OCI-LY1 (cell line): ENCODE measurements around the gene ACTRT2.

Source experiments
- H2AFZ ChIP-seq: fragments of 200-600 bp; sonication (generic), shearing (Covaris generic); 2 replicates; pipeline ENCODE4 v1.6.0; 2014; ENCODE audit warnings: antibody characterized with exemption, mild to moderate bottlenecking, low read length
- H3F3A ChIP-seq: fragments of 200-600 bp; sonication (generic), shearing (Covaris generic); 2 replicates; pipeline ENCODE4 v1.6.0; 2014; ENCODE audit warnings: mild to moderate bottlenecking, antibody characterized with exemption, low read length, moderate library complexity; ENCODE audit not compliant: insufficient read depth
- H3K27ac ChIP-seq: fragments of 200-600 bp; sonication (generic); 2 replicates; pipeline ENCODE4 v1.5.1; 2014; ENCODE audit warnings: low read length, mixed run types, mild to moderate bottlenecking, low read depth; ENCODE audit not compliant: poor library complexity, severe bottlenecking
- H3K27me3 ChIP-seq: fragments of 200-600 bp; sonication (generic); 2 replicates; pipeline ENCODE4 v1.6.0; 2014; ENCODE audit warnings: antibody characterized with exemption, mild to moderate bottlenecking, low read length, moderate library complexity; ENCODE audit not compliant: insufficient read depth
- H3K36me3 ChIP-seq: fragments of 200-600 bp; sonication (generic); 2 replicates; pipeline ENCODE4 v1.6.1; 2014; ENCODE audit warnings: mild to moderate bottlenecking, antibody characterized with exemption, low read length, moderate library complexity, mixed read lengths; ENCODE audit not compliant: insufficient read depth
- H3K4me1 ChIP-seq: fragments of 200-600 bp; sonication (generic); 2 replicates; pipeline ENCODE4 v1.5.1; 2014; ENCODE audit warnings: mild to moderate bottlenecking, low read length, moderate library complexity; ENCODE audit not compliant: insufficient read depth, severe bottlenecking
- H3K4me2 ChIP-seq: fragments of 200-600 bp; sonication (generic), shearing (Covaris generic); 2 replicates; pipeline ENCODE4 v1.6.1; 2014; ENCODE audit warnings: low read length
- H3K4me3 ChIP-seq: fragments of 200-600 bp; sonication (generic); 2 replicates; pipeline ENCODE4 v1.5.1; 2014; ENCODE audit warnings: low read length, low read depth, mild to moderate bottlenecking, mixed read lengths; ENCODE audit not compliant: poor library complexity, severe bottlenecking
- H3K79me2 ChIP-seq: fragments of 200-600 bp; shearing (Covaris generic); 2 replicates; pipeline ENCODE4 v1.6.1; 2016; ENCODE audit warnings: mixed run types, low read length, mixed read lengths; ENCODE audit not compliant: insufficient read depth
- H3K9ac ChIP-seq: fragments of 200-600 bp; sonication (generic), shearing (Covaris generic); 2 replicates; pipeline ENCODE4 v1.6.1; 2014; ENCODE audit warnings: mild to moderate bottlenecking, low read length, mixed read lengths
- H3K9me2 ChIP-seq: fragments of 200-600 bp; sonication (generic), shearing (Covaris generic); 2 replicates; pipeline ENCODE4 v1.6.1; 2014; ENCODE audit warnings: low read depth, mild to moderate bottlenecking, low read length, mixed read lengths
- H3K9me3 ChIP-seq: fragments of 200-600 bp; shearing (Covaris generic); 2 replicates; pipeline ENCODE4 v1.6.1; 2014; ENCODE audit warnings: low read length, mixed read lengths
- H4K20me1 ChIP-seq: fragments of 200-600 bp; sonication (generic), shearing (Covaris generic); 2 replicates; pipeline ENCODE4 v1.6.0; 2016; ENCODE audit warnings: mild to moderate bottlenecking, low read length; ENCODE audit not compliant: insufficient read depth
- CTCF ChIP-seq: fragments of 200-600 bp; sonication (generic), shearing (Covaris generic); IDR thresholded peaks from 2 replicates; pipeline ENCODE4 v1.5.1; 2017; ENCODE audit warnings: mild to moderate bottlenecking, antibody characterized with exemption, low read length, moderate library complexity, mixed read lengths
- EZH2 ChIP-seq: fragments of 200-600 bp; sonication (generic), shearing (Covaris generic); IDR thresholded peaks from 2 replicates; pipeline ENCODE4 v1.8.0; 2017; ENCODE audit warnings: borderline replicate concordance, mixed run types, mild to moderate bottlenecking, antibody characterized with exemption, low read length, moderate library complexity, mixed read lengths

The ACTRT2 gene

GRCh38 chr1:3001471-3002348, 19.6 kb upstream of the ACTRT2 start:
- Histone ChIP-seq H3K4me1 (no peaks in the 10 kb centered on the region), H2AFZ (no peak overlapping the region), H3K9me3 (0 out of 2 replicates have a peak, but pooled peaks cover 2% of the 10 kb centered on the region), H4K20me1 (no peaks in the 10 kb centered on the region), H3K4me3 (no peak overlapping the region), H3K27ac (no peak overlapping the region), H3K4me2 (no peak overlapping the region), H3K36me3 (no peaks in the 10 kb centered on the region), H3K27me3 (no peaks in the 10 kb centered on the region; the same call in 1 of the 2 replicates), H3K9ac (no peak overlapping the region), H3F3A (no peaks in the 10 kb centered on the region), H3K9me2 (no peaks in the 10 kb centered on the region), H3K79me2 (no peaks in the 10 kb centered on the region)
- TF ChIP-seq CTCF = no peak
- no peak for TF ChIP-seq EZH2

- Histone ChIP-seq H3K79me2 (no peaks in the 10 kb centered on the region), H3K9me3 (peaks cover 7% of the 10 kb centered on the region; the same call in 1 of the 2 replicates), H3K4me3 (no peak overlapping the region), H3K9me2 (no peaks in the 10 kb centered on the region), H3K4me1 (no peaks in the 10 kb centered on the region), H2AFZ (no peak overlapping the region), H3K27me3 (no peaks in the 10 kb centered on the region; the same call in 1 of the 2 replicates), H3F3A (no peaks in the 10 kb centered on the region), H3K36me3 (no peaks in the 10 kb centered on the region), H3K27ac (no peak overlapping the region), H3K9ac (no peak overlapping the region), H4K20me1 (no peaks in the 10 kb centered on the region), H3K4me2 (no peak overlapping the region)
- no peak for TF ChIP-seq CTCF
These were observed 18.8 kb upstream of the ACTRT2 start for GRCh38 chr1:3002349-3003038.

GRCh38 chr1:3003039-3003940, 18.0 kb upstream of the ACTRT2 start:
- H3K27ac ChIP-seq = no peak overlapping the region
- no peak overlapping the region for H3K9ac ChIP-seq
- H3K9me2 ChIP-seq = no peaks in the 10 kb centered on the region
- H3K4me1 ChIP-seq = no peaks in the 10 kb centered on the region
- H3K36me3 ChIP-seq = no peaks in the 10 kb centered on the region
- peaks cover 15% of the 10 kb centered on the region; the same call in 1 of the 2 replicates for H3K9me3 ChIP-seq
- H3F3A ChIP-seq = no peaks in the 10 kb centered on the region
- H3K27me3 ChIP-seq = no peaks in the 10 kb centered on the region; the same call in 1 of the 2 replicates
- H3K4me3 ChIP-seq = no peak overlapping the region
- TF ChIP-seq EZH2 (no peak), CTCF (no peak)
- H3K79me2 ChIP-seq = no peaks in the 10 kb centered on the region
- no peak overlapping the region for H2AFZ ChIP-seq
- no peaks in the 10 kb centered on the region for H4K20me1 ChIP-seq
- no peak overlapping the region for H3K4me2 ChIP-seq
